ENCODE results near the gene ATP1B1.
"Not testable (repeated sequence)": the region's sequence is repeated elsewhere in the genome, so short reads cannot be mapped to it uniquely, and the experiment has no call there.

Gene ATP1B1

DNA sequence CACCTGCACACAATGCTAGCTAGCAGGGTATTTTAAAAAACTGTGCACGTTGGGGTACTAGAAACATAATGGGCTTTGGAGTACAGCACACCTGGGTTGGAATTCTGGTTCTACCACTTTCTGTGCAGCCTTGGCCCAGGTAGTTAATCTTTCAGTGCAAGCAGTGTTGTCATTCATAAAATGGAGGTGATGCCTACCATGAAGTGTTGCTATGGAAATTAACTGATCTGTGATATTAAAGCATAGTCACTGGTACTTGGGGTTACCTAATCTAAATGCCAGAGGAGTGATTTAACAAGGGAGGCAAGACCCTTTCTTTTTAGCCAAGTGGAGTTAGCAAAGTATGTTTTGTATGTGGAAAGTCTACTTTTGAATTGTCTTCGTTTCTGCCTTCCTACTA, 18.0 kb downstream of the ATP1B1 start:
- Histone ChIP-seq H3K4me1 (ENCODE audit: control insufficient read depth in 2 of 2, insufficient read depth in 2 of 2, low read length in 2 of 2) (peaks cover 0 to 6% of the 10 kb centered on the region in 2 donors), H3K36me3 (ENCODE audit: control insufficient read depth in 2 of 2, insufficient read depth in 2 of 2, low read length in 2 of 2) (peaks cover 62 to 76% of the 10 kb centered on the region in 2 donors), H3K27ac (ENCODE audit: low read depth in 2 of 2, low read length in 2 of 2) (no peak overlapping the region), H3K9me3 (ENCODE audit: control insufficient read depth in 2 of 2, low read length in 2 of 2) (no peaks in the 10 kb centered on the region), H3K9ac (ENCODE audit: low read depth in 1 of 2, low read length in 2 of 2) (no peak overlapping the region), H3K4me3 (ENCODE audit: low read length in 2 of 2) (no peak overlapping the region), H3K27me3 (ENCODE audit: control insufficient read depth in 2 of 2, insufficient read depth in 2 of 2, low read length in 2 of 2) (no peaks in the 10 kb centered on the region)

DNA sequence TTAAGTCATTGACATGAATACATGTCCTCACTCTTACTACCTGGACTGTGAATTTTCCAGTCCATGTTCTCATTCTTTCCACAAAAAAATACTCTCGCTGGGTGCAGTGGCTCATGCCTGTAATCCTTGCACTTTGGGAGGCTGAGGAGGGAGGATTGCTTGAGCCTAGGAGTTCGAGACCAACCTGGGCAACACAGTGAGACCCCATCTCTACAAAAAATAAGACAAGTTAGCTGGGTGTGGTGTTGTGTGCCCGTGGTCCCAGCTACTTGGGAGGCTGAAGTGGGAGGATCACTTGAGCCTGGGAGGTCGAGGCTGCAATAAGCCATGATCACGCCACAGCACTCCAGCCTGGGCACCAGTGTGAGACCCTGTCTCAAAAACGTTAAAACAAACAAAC, 19.1 kb downstream of the ATP1B1 start:
- not testable (repeated sequence) for H3K4me1 ChIP-seq (ENCODE audit: control insufficient read depth in 2 of 2, insufficient read depth in 2 of 2, low read length in 2 of 2); H3K9ac ChIP-seq (ENCODE audit: low read depth in 1 of 2, low read length in 2 of 2); H3K27ac ChIP-seq (ENCODE audit: low read depth in 2 of 2, low read length in 2 of 2); H3K4me3 ChIP-seq (ENCODE audit: low read length in 2 of 2); H3K27me3 ChIP-seq (ENCODE audit: control insufficient read depth in 2 of 2, insufficient read depth in 2 of 2, low read length in 2 of 2); H3K9me3 ChIP-seq (ENCODE audit: control insufficient read depth in 2 of 2, low read length in 2 of 2)
- H3K36me3 ChIP-seq (ENCODE audit: control insufficient read depth in 2 of 2, insufficient read depth in 2 of 2, low read length in 2 of 2) = peaks cover 59 to 71% of the 10 kb centered on the region in 2 donors

DNA sequence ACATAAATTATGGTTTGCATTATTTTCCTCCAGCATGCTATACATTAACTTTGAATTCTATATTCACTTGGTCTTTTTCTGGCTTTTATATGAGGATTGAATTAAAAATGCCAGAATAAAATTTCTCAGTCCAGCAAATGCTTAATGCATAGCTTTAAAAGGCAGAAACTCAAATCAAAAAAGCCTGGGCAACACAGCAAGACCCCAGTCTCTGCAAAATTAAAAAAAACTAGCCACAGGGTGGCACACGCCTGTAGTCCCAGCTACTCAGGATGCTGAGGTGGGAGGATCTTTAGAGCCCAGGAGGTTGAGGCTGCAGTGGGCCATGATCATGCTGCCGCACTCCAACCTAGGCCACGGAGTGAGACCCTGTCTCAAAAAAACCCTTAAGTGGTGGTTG, 19.8 kb downstream of the ATP1B1 start:
- Histone ChIP-seq H3K36me3 (ENCODE audit: control insufficient read depth in 2 of 2, insufficient read depth in 2 of 2, low read length in 2 of 2) (peaks cover 65 to 78% of the 10 kb centered on the region in 2 donors), H3K4me1 (ENCODE audit: control insufficient read depth in 2 of 2, insufficient read depth in 2 of 2, low read length in 2 of 2) (peaks cover 0 to 6% of the 10 kb centered on the region in 2 donors), H3K27me3 (ENCODE audit: control insufficient read depth in 2 of 2, insufficient read depth in 2 of 2, low read length in 2 of 2) (no peaks in the 10 kb centered on the region), H3K9me3 (ENCODE audit: control insufficient read depth in 2 of 2, low read length in 2 of 2) (no peaks in the 10 kb centered on the region), H3K4me3 (ENCODE audit: low read length in 2 of 2) (no peak overlapping the region), H3K27ac (ENCODE audit: low read depth in 2 of 2, low read length in 2 of 2) (no peak overlapping the region), H3K9ac (ENCODE audit: low read depth in 1 of 2, low read length in 2 of 2) (no peak overlapping the region)

DNA sequence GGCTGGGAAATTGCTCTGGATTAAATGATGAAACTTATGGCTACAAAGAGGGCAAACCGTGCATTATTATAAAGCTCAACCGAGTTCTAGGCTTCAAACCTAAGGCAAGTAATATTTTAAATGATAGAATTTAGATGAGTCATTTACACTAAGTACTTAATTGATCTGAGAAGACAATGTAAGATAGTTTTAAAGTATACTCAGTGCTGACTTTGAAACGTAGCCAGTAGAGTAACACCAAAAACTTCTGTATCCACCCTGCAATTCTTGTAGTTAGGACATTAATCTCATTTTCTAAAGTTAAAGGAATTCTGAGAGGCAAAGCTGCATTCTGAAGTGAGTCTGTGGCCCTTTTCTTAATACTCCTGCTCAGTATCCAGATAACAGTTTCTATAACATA, 20.8 kb downstream of the ATP1B1 start:
- Histone ChIP-seq H3K36me3 (ENCODE audit: control insufficient read depth in 2 of 2, insufficient read depth in 2 of 2, low read length in 2 of 2) (peaks cover 64 to 73% of the 10 kb centered on the region in 2 donors), H3K4me1 (ENCODE audit: control insufficient read depth in 2 of 2, insufficient read depth in 2 of 2, low read length in 2 of 2) (no peaks in the 10 kb centered on the region), H3K4me3 (ENCODE audit: low read length in 2 of 2) (no peak overlapping the region), H3K27me3 (ENCODE audit: control insufficient read depth in 2 of 2, insufficient read depth in 2 of 2, low read length in 2 of 2) (no peaks in the 10 kb centered on the region), H3K27ac (ENCODE audit: low read depth in 2 of 2, low read length in 2 of 2) (no peak overlapping the region), H3K9ac (ENCODE audit: low read depth in 1 of 2, low read length in 2 of 2) (no peak overlapping the region), H3K9me3 (ENCODE audit: control insufficient read depth in 2 of 2, low read length in 2 of 2) (no peaks in the 10 kb centered on the region)

DNA sequence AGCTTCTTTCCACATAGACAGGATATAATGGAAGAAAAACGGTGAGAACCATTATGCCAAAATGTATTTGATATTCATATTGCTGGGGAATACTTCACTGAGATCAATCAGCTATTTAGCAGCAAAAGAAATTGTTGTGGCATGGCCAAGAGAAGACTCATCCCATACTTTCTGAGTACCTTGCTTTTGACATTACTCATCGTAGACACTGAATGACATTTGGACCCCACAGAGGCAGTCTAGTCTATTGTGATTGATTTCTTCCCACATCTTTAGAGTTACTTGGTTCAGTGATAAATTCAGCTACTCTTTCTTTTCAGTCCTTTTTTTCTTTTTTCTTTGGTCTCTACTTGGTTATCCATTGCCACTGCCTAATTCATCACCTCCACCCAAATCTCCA, 22.1 kb downstream of the ATP1B1 start:
- Histone ChIP-seq H3K27ac (ENCODE audit: low read depth in 2 of 2, low read length in 2 of 2) (no peak overlapping the region), H3K36me3 (ENCODE audit: control insufficient read depth in 2 of 2, insufficient read depth in 2 of 2, low read length in 2 of 2) (peaks cover 75 to 81% of the 10 kb centered on the region in 2 donors), H3K9me3 (ENCODE audit: control insufficient read depth in 2 of 2, low read length in 2 of 2) (no peaks in the 10 kb centered on the region), H3K9ac (ENCODE audit: low read depth in 1 of 2, low read length in 2 of 2) (no peak overlapping the region), H3K4me3 (ENCODE audit: low read length in 2 of 2) (no peak overlapping the region), H3K4me1 (ENCODE audit: control insufficient read depth in 2 of 2, insufficient read depth in 2 of 2, low read length in 2 of 2) (no peaks in the 10 kb centered on the region), H3K27me3 (ENCODE audit: control insufficient read depth in 2 of 2, insufficient read depth in 2 of 2, low read length in 2 of 2) (no peaks in the 10 kb centered on the region)

DNA sequence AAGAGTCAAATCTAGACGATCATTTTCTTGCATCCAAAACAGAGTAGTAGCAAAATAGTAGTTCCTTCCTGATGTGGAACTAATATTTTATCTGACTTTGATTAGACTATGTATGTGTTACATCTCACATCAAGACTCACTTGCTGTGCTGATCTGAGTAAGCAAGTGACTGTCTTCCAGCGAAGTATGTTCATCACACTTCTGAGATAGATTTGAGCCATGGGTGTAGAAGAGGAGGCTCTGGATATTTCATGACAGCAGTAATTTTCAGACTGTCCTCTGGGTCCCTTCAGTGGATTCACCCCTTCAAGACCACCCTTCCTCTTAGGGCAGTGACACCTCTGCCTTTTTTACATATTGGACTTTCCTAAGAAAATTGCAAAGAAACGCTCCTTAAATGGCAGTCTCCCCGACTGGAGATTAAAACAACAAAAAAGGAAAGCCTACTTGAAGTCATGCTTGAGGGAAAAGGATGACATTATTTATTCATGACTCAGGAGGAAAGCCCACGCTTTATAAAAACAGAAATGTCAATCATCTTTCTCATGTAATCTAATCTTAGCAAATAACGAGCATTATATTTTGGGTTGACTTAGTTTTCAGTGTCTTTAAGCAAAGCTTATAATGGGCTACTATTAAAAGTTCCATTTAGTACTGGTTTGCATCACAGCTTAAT, 22.8 kb downstream of the ATP1B1 start:
- Histone ChIP-seq H3K36me3 (ENCODE audit: control insufficient read depth in 2 of 2, insufficient read depth in 2 of 2, low read length in 2 of 2) (peaks cover 76 to 78% of the 10 kb centered on the region in 2 donors), H3K9me3 (ENCODE audit: control insufficient read depth in 2 of 2, low read length in 2 of 2) (no peaks in the 10 kb centered on the region), H3K9ac (ENCODE audit: low read depth in 1 of 2, low read length in 2 of 2) (no peak overlapping the region), H3K27ac (ENCODE audit: low read depth in 2 of 2, low read length in 2 of 2) (no peak overlapping the region), H3K4me1 (ENCODE audit: control insufficient read depth in 2 of 2, insufficient read depth in 2 of 2, low read length in 2 of 2) (no peaks in the 10 kb centered on the region), H3K27me3 (ENCODE audit: control insufficient read depth in 2 of 2, insufficient read depth in 2 of 2, low read length in 2 of 2) (no peaks in the 10 kb centered on the region), H3K4me3 (ENCODE audit: low read length in 2 of 2) (no peak overlapping the region)

DNA sequence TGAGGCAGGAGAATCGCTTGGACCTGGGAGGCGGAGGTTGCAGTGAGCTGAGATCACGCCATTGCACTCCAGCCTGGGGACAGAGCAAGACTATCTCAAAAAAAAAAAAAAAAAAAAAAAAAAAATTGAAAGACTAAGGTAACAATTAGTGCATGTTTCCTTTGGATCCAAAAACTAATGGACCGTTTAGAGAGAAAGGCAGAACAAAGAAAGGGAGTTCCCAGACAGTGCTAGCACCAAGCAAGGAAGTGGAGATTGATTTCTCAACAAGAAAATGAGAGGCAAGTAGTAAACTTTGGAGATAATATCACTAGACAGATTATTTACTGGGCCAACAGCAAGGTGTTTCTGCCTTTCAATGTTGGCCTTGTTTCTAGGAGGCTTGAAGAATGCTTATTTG, 24.2 kb downstream of the ATP1B1 start:
- Histone ChIP-seq H3K9ac (ENCODE audit: low read depth in 1 of 2, low read length in 2 of 2) (no peak overlapping the region), H3K36me3 (ENCODE audit: control insufficient read depth in 2 of 2, insufficient read depth in 2 of 2, low read length in 2 of 2) (peaks cover 64 to 67% of the 10 kb centered on the region in 2 donors), H3K27ac (ENCODE audit: low read depth in 2 of 2, low read length in 2 of 2) (no peak overlapping the region), H3K4me1 (ENCODE audit: control insufficient read depth in 2 of 2, insufficient read depth in 2 of 2, low read length in 2 of 2) (no peaks in the 10 kb centered on the region), H3K4me3 (ENCODE audit: low read length in 2 of 2) (no peak overlapping the region), H3K9me3 (ENCODE audit: control insufficient read depth in 2 of 2, low read length in 2 of 2) (no peaks in the 10 kb centered on the region), H3K27me3 (ENCODE audit: control insufficient read depth in 2 of 2, insufficient read depth in 2 of 2, low read length in 2 of 2) (no peaks in the 10 kb centered on the region)

DNA sequence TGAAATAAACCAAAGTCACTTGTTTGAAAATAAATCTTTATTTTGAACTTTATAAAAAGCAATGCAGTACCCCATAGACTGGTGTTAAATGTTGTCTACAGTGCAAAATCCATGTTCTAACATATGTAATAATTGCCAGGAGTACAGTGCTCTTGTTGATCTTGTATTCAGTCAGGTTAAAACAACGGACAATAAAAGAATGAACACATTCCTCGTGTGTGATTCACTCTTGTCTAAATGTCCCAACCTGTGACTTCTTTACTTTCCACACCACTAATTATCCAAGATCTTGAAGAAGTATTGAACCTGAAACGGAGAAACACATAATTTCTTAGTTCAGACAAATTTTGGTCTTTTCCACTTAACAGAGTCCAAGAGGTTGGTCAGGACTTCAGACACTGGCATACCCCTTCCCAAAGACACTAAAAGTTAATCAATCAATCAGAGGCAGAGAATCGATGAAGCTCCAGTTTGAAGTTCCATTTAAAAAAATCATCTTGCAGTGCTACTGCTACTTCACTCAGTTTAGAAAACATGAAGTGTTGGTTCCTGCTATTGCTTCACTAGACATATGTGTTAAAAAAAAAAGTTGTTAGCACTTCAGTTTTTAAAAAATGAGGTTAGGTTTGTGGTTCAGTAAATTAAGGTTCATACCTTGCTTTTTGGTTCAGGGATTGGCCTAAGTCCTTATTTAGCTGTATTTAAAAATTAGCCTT, 26.2 kb downstream of the ATP1B1 start:
- H3K27me3 ChIP-seq (ENCODE audit: control insufficient read depth in 2 of 2, insufficient read depth in 2 of 2, low read length in 2 of 2) = no peaks in the 10 kb centered on the region
- H3K4me1 ChIP-seq (ENCODE audit: control insufficient read depth in 2 of 2, insufficient read depth in 2 of 2, low read length in 2 of 2) = no peaks in the 10 kb centered on the region
- H3K9ac ChIP-seq (ENCODE audit: low read depth in 1 of 2, low read length in 2 of 2) = no peak overlapping the region
- H3K9me3 ChIP-seq (ENCODE audit: control insufficient read depth in 2 of 2, low read length in 2 of 2) = no peaks in the 10 kb centered on the region
- H3K27ac ChIP-seq (ENCODE audit: low read depth in 2 of 2, low read length in 2 of 2) = no peak overlapping the region
- no peak overlapping the region for H3K4me3 ChIP-seq (ENCODE audit: low read length in 2 of 2)
- H3K36me3 ChIP-seq (ENCODE audit: control insufficient read depth in 2 of 2, insufficient read depth in 2 of 2, low read length in 2 of 2) = peaks cover 48 to 52% of the 10 kb centered on the region in 2 donors

DNA sequence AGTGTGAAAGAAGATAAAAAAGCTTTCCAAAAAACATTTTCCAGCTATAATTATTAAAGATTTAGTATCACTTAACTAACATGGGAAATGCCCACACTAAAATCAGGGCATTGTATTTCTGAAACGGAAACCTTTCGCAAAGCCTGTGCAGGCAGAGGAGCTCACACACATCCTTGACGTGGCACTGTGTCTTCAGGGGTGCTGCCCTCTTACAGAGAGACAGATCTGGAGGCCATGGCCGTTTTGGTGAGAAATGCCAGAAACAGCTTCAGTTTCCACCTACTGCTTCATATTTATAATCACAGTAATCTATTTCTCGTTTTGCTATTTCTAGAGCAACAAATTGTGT, 26.7 kb downstream of the ATP1B1 start:
- Histone ChIP-seq H3K4me1 (ENCODE audit: control insufficient read depth in 2 of 2, insufficient read depth in 2 of 2, low read length in 2 of 2) (no peaks in the 10 kb centered on the region), H3K27me3 (ENCODE audit: control insufficient read depth in 2 of 2, insufficient read depth in 2 of 2, low read length in 2 of 2) (no peaks in the 10 kb centered on the region), H3K4me3 (ENCODE audit: low read length in 2 of 2) (no peak overlapping the region), H3K9me3 (ENCODE audit: control insufficient read depth in 2 of 2, low read length in 2 of 2) (no peaks in the 10 kb centered on the region), H3K27ac (ENCODE audit: low read depth in 2 of 2, low read length in 2 of 2) (no peak overlapping the region), H3K9ac (ENCODE audit: low read depth in 1 of 2, low read length in 2 of 2) (no peak overlapping the region), H3K36me3 (ENCODE audit: control insufficient read depth in 2 of 2, insufficient read depth in 2 of 2, low read length in 2 of 2) (peaks cover 42 to 47% of the 10 kb centered on the region in 2 donors)

DNA sequence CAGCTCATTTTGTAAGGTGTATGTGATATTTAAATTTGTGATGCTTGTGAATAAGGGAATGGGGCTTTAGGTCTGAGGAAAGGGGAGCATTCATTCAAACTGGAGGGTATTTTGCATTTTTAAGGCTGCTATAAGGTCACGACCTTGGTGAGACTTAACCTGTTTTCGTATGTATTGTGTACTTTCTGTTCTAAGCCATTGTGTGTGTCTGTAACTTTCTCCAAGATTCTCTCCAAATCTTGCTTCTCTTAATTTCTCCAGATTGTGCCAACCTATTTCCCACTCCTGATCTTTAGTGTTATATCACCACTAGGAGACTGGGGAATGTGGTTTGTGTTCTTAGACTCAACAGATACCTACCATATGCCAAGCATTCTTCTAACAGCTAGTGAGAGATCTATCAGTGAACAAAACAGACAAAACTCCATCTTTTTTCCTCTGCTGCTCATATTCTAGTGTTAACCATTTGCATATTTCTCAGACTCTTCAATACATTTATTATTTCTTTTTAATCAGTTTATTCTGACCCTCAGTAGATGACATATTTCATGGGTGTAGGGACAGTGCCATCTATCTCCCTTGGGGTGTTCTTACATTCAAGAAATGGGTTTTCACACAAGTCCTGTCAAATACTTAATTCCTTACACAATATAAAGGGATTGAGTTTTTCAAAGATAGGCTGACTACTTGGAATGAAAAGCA, 27.5 kb downstream of the ATP1B1 start:
- H3K36me3 ChIP-seq (ENCODE audit: control insufficient read depth in 2 of 2, insufficient read depth in 2 of 2, low read length in 2 of 2) = peaks cover 35 to 40% of the 10 kb centered on the region in 2 donors
- no peaks in the 10 kb centered on the region for H3K4me1 ChIP-seq (ENCODE audit: control insufficient read depth in 2 of 2, insufficient read depth in 2 of 2, low read length in 2 of 2)
- H3K9me3 ChIP-seq (ENCODE audit: control insufficient read depth in 2 of 2, low read length in 2 of 2) = no peaks in the 10 kb centered on the region
- H3K27me3 ChIP-seq (ENCODE audit: control insufficient read depth in 2 of 2, insufficient read depth in 2 of 2, low read length in 2 of 2) = no peaks in the 10 kb centered on the region
- H3K27ac ChIP-seq (ENCODE audit: low read depth in 2 of 2, low read length in 2 of 2) = no peak overlapping the region
- no peak overlapping the region for H3K4me3 ChIP-seq (ENCODE audit: low read length in 2 of 2)
- no peak overlapping the region for H3K9ac ChIP-seq (ENCODE audit: low read depth in 1 of 2, low read length in 2 of 2)
